Parathyroid adenoma (tissue), 2 donors: ENCODE results near the gene PFKL.

Experiments used
- H2AFZ ChIP-seq: fragments of 300-600 bp; sonication (generic); one replicate; pipeline ENCODE4 v1.7.0; 2017; ENCODE audit warnings: antibody characterized with exemption, mild to moderate bottlenecking
- H3K27ac ChIP-seq: fragments of 300-600 bp; sonication (generic); one replicate; pipeline ENCODE4 v1.7.0; 2017
- H3K27me3 ChIP-seq: fragments of 300-600 bp; sonication (generic); one replicate; pipeline ENCODE4 v1.7.0; 2017; ENCODE audit warnings: low read length; ENCODE audit not compliant: control insufficient read depth, insufficient read depth
- H3K36me3 ChIP-seq: fragments of 300-600 bp; sonication (generic); one replicate; pipeline ENCODE4 v1.7.0; 2017; ENCODE audit warnings: low read length; ENCODE audit not compliant: control insufficient read depth, insufficient read depth
- H3K4me1 ChIP-seq: fragments of 300-600 bp; sonication (generic); one replicate; pipeline ENCODE4 v1.7.0; 2017; ENCODE audit warnings: control low read depth
- H3K4me2 ChIP-seq: fragments of 300-600 bp; sonication (generic); one replicate; pipeline ENCODE4 v1.7.0; 2017; ENCODE audit warnings: low read length
- H3K4me3 ChIP-seq: fragments of 300-600 bp; sonication (generic); one replicate; pipeline ENCODE4 v1.7.0; 2017; ENCODE audit warnings: low read depth, low read length
- H3K79me2 ChIP-seq: fragments of 300-600 bp; sonication (generic); one replicate; pipeline ENCODE4 v1.7.0; 2017; ENCODE audit warnings: control low read depth
- H3K9ac ChIP-seq: fragments of 300-600 bp; sonication (generic); one replicate; pipeline ENCODE4 v1.7.0; 2017; ENCODE audit warnings: mild to moderate bottlenecking
- H3K9me3 ChIP-seq: fragments of 300-600 bp; sonication (generic); one replicate; pipeline ENCODE4 v1.7.0; 2017; ENCODE audit warnings: low read length; ENCODE audit not compliant: control insufficient read depth
- CTCF ChIP-seq: fragments of 300-600 bp; sonication (generic); IDR thresholded peaks from one replicate; pipeline ENCODE4 v1.7.0; 2017; ENCODE audit warnings: antibody characterized with exemption, mild to moderate bottlenecking
- donor health status: primary hyperparathyroidism.

Gene PFKL

GRCh38 chr21:44331650-44332307 lies 31.9 kb downstream of the PFKL start:
- Histone ChIP-seq H3K4me2 (no peak overlapping the region), H3K9me3 (no peaks in the 10 kb centered on the region), H3K36me3 (no peaks in the 10 kb centered on the region), H3K9ac (no peak overlapping the region), H3K79me2 (no peaks in the 10 kb centered on the region), H2AFZ (no peak overlapping the region), H3K4me1 (no peaks in the 10 kb centered on the region), H3K27ac (no peak overlapping the region), H3K4me3 (no peak overlapping the region), H3K27me3 (no peaks in the 10 kb centered on the region)
- TF ChIP-seq CTCF = no peak

- Histone ChIP-seq H3K79me2 (no peaks in the 10 kb centered on the region), H2AFZ (no peak overlapping the region), H3K27me3 (no peaks in the 10 kb centered on the region), H3K27ac (no peak overlapping the region), H3K4me3 (no peak overlapping the region), H3K4me1 (no peaks in the 10 kb centered on the region), H3K9ac (no peak overlapping the region), H3K36me3 (no peaks in the 10 kb centered on the region), H3K4me2 (no peak overlapping the region), H3K9me3 (no peaks in the 10 kb centered on the region)
- TF ChIP-seq CTCF = no peak
Observed at GRCh38 chr21:44332383-44332782, 32.5 kb downstream of the PFKL start.

GRCh38 chr21:44332965-44333364 lies 33.1 kb downstream of the PFKL start:
- Histone ChIP-seq H3K27ac (no peak overlapping the region), H3K4me3 (no peak overlapping the region), H3K27me3 (no peaks in the 10 kb centered on the region), H3K9ac (no peak overlapping the region), H3K4me2 (no peak overlapping the region), H2AFZ (no peak overlapping the region), H3K9me3 (no peaks in the 10 kb centered on the region), H3K36me3 (no peaks in the 10 kb centered on the region), H3K79me2 (no peaks in the 10 kb centered on the region), H3K4me1 (no peaks in the 10 kb centered on the region)
- TF ChIP-seq CTCF = no peak

DNA sequence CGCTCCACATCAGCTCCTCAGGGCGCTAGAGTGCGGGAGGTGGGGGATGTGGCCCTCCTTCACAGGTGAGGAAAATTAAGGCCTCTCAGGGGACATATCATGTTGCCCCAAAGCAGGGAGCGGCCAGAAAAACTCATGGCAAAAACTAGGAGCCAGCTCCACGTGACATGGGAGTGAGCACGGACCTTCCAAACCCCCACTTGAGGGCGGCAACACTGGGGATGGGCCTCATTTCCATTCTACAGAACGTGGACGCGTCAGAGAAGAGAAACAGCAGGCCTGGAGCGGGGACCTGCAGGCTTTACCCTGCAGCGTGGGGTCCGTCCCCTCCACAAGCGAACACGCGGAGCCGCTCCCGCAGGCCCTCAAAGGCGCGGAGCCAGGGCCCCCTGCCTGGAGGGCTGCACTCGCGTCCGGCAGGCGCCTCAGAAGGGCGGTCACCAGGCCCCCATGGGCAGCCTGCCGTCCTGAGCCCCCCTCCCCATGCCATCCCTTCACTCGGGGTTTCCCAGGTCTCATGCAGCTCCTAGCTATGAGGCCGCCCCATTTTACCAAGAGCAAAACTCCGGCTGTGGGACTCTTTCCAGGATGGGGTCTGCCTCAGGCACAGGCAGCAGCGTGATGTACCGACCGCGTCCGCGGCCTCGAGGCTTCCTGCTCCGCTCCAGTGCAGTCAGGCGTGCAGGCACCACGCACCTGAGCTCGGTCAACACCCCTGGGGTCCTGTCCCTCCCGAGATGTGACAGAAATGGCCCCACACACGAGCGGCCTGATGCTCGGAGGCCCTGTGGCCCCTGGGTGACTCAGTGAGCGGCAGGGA lies 33.9 kb downstream of the PFKL start:
- Histone ChIP-seq H3K4me3 (no peak overlapping the region), H3K27me3 (no peaks in the 10 kb centered on the region), H3K27ac (no peak overlapping the region), H3K9ac (no peak overlapping the region), H2AFZ (no peak overlapping the region), H3K79me2 (no peaks in the 10 kb centered on the region), H3K4me2 (no peak overlapping the region), H3K4me1 (no peaks in the 10 kb centered on the region), H3K36me3 (no peaks in the 10 kb centered on the region), H3K9me3 (no peaks in the 10 kb centered on the region)
- no peak for TF ChIP-seq CTCF
